Lung (tissue), 12 donors: ENCODE data around the gene MICA. TPM values are rescaled to one million over a fixed set of nuclear protein-coding genes. Genes with fewer than 3 reads are reported as not detected.
"Not testable (repeated sequence)": the region's sequence is repeated elsewhere in the genome, so short reads cannot be mapped to it uniquely, and the experiment has no call there.

Experiments used
- ATAC-seq: fragments of 200-7000 bp; cut with Tn5 transposase; one replicate; pipeline ENCODE4 v1.9.1; 2020; ENCODE audit warnings: moderate number of reproducible peaks; ENCODE audit not compliant: insufficient read depth, low FRiP score
- DNase-seq, 3 donors: peaks; one replicate each; pipeline ENCODE4 v3.0.0-alpha.2; 2013 to 2017
- H3K27ac ChIP-seq, 2 donors: one replicate each; pipeline ENCODE4 v1.5.1; 2013; ENCODE audit warnings: mild to moderate bottlenecking in 2 of 2, moderate library complexity in 2 of 2, control low read depth in 1 of 2, inconsistent platforms in 1 of 2, low read depth in 1 of 2, low read length in 1 of 2
- H3K27me3 ChIP-seq, 3 donors: one replicate each; pipeline ENCODE4 v1.5.1; 2013; ENCODE audit warnings: low read length in 2 of 3; ENCODE audit not compliant: control insufficient read depth in 3 of 3, insufficient read depth in 3 of 3
- H3K36me3 ChIP-seq, 4 donors: one replicate each; pipeline ENCODE4 v1.5.1; 2013; ENCODE audit warnings: low read length in 4 of 4, mild to moderate bottlenecking in 1 of 4, moderate library complexity in 1 of 4; ENCODE audit not compliant: control insufficient read depth in 4 of 4, insufficient read depth in 4 of 4
- H3K4me1 ChIP-seq, 5 donors: one replicate each; pipeline ENCODE4 v1.5.1; 2013; ENCODE audit warnings: low read length in 5 of 5, mild to moderate bottlenecking in 2 of 5, moderate library complexity in 1 of 5; ENCODE audit not compliant: control insufficient read depth in 5 of 5, insufficient read depth in 5 of 5
- H3K4me3 ChIP-seq: one replicate; pipeline ENCODE4 v1.5.1; 2013; ENCODE audit warnings: mild to moderate bottlenecking, control low read depth, moderate library complexity
- H3K9ac ChIP-seq, 2 donors: one replicate each; pipeline ENCODE4 v1.5.1; 2013; ENCODE audit warnings: low read length in 2 of 2, control low read depth in 1 of 2; ENCODE audit not compliant: insufficient read depth in 1 of 2
- H3K9me3 ChIP-seq, 4 donors: one replicate each; pipeline ENCODE4 v1.5.1; 2013; ENCODE audit warnings: low read length in 3 of 4, mild to moderate bottlenecking in 1 of 4, moderate library complexity in 1 of 4; ENCODE audit not compliant: control insufficient read depth in 4 of 4, insufficient read depth in 3 of 4
- WGBS, 2 donors: extraction: QIAGEN DNeasy Blood & Tissue Kit; methylation state at CpG; one replicate each; pipeline ENCODE4 v1.1.7; 2013; 5-methylcytosine and 5-hydroxymethylcytosine counted together
- polyA plus RNA-seq, 2 donors: library from polyadenylated mRNA; stranded (reverse); fragments of 200-250 nt; gene quantifications; one replicate each; pipeline ENCODE4 v1.2.1, GENCODE V29; 2013
- total RNA-seq, 2 donors: library from RNA; depleted of rRNA in 1 of 2; stranded (reverse); fragments of >200 nt in 1 of 2; gene quantifications; one replicate each; pipeline ENCODE4 v1.2.1, GENCODE V29; 2014 to 2021
- TF ChIP-seq, protein P1 (sequence below): IDR thresholded peaks from 2 replicates; pipeline ENCODE4 v1.5.1; 2012; ENCODE audit warnings: mild to moderate bottlenecking; ENCODE audit errors: control extremely low read depth, extremely low read depth
- donor health status: control.
- donor health status: control.
- donor health status: Bipolar disorder and iron deficiency.
- donor health status: healthy.
- donor health status: DM: yes; HTN: yes; CAD: no.

Gene MICA
- total and polyA plus RNA-seq, 4 donors: 16.5 to 48.2 (median 27.8) TPM

DNA sequence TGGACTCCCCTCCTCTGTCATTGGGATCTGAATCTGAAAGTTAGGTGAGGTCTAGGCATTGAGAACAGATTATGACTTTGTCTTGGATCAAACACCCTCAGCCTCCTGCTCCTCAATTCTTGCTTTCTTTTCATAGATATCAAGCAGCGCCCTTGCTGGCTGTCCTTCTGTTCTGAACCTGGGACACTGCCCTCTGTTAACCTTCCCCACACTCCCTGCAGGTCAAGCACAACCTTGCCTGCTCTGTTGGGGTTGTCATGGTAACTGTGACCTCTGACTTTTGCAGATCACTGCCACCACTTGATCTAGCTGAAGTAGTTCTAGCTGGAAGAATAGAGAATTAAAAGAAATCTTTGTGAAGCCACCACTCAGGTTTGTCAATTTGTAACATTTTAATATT lies 16.4 kb upstream of the MICA start:
- Histone ChIP-seq H3K4me3 (no peak overlapping the region), H3K9me3 (peaks cover 0 to 3% (median 0%) of the 10 kb centered on the region in 4 donors), H3K9ac (no peak overlapping the region), H3K27me3 (no peaks in the 10 kb centered on the region), H3K36me3 (peaks cover 0 to 2% (median 0%) of the 10 kb centered on the region in 4 donors), H3K4me1 (peaks cover 0 to 9% (median 0%) of the 10 kb centered on the region in 5 donors), H3K27ac (peak overlapping the region in 1 of 2 donors; percentile 40)
- ATAC-seq (no peak), DNase-seq (no peak)
- TF ChIP-seq, protein P1, sequence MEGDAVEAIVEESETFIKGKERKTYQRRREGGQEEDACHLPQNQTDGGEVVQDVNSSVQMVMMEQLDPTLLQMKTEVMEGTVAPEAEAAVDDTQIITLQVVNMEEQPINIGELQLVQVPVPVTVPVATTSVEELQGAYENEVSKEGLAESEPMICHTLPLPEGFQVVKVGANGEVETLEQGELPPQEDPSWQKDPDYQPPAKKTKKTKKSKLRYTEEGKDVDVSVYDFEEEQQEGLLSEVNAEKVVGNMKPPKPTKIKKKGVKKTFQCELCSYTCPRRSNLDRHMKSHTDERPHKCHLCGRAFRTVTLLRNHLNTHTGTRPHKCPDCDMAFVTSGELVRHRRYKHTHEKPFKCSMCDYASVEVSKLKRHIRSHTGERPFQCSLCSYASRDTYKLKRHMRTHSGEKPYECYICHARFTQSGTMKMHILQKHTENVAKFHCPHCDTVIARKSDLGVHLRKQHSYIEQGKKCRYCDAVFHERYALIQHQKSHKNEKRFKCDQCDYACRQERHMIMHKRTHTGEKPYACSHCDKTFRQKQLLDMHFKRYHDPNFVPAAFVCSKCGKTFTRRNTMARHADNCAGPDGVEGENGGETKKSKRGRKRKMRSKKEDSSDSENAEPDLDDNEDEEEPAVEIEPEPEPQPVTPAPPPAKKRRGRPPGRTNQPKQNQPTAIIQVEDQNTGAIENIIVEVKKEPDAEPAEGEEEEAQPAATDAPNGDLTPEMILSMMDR: no peak
- 80 to 91% methylated on average over 1 of the region's 1 CpG for WGBS, 2 donors

DNA sequence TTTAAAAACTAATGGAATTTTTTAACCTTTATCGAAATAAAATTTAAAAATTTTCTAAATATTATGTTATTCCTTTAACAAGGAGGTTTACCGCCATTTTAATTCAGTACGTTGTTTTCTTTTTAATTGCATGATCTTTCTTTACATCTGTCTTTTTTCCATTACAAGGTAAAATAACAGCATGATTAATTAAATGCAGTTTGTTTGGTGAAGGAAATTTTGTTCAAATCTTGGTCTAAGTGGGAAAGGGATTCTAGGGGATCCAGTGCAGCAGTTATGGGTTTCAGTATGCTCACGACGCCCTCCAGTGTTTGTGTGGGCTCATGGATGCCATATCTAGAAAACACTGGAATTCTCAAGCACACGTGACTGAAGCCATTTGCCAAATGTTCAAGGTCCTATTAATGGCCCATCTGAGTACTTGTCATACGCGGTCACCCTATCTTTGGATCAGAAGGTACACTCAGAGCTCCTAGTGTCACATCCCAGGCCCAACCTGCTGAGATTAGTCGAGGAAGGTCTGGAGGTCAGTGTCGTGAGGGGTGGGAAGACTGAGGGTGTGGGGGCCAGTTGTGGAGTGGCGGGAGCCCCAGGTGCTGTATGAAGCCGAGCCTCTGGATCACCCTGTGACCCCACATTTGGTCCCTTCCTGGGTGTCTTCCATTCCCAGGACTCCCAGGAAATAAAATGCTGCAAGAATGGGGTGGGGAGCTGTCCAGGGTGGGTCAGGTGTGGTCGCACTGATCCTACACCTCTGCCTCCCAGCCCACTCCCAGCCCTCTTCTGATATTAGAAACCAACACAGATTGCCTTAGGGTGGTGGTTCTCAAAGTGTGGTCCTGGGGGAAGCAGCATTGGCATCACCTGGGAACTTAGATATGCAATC lies 14.2 kb upstream of the MICA start:
- WGBS, 2 donors: 62 to 67% methylated on average over 3 to 4 of the region's 13 CpGs
- DNase-seq: not testable (repeated sequence)

DNA sequence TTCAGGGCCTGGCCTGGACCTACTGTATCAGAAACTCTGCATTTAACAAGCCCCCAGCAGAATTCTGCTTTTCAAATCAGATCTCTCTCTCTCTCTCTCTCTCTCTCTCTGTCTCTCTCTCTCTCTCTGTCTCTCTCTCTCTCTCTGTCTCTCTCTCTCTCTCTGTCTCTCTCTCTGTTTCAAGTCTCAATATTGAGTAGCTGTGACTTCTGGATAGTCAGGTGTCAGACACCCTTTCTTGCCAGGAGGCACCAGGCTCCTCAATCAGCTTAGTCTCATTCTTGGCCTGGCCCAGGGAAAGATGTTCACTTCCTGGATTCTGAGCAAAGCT lies 13.6 kb upstream of the MICA start:
- not testable (repeated sequence) for H3K27ac ChIP-seq, H3K9me3 ChIP-seq, H3K36me3 ChIP-seq, DNase-seq, H3K4me3 ChIP-seq, ATAC-seq, H3K27me3 ChIP-seq, H3K4me1 ChIP-seq, H3K9ac ChIP-seq

More for the DNA sequence above, 14.2 kb upstream of the MICA start:
- not testable (repeated sequence) for H3K27me3 ChIP-seq, H3K9ac ChIP-seq, H3K9me3 ChIP-seq, H3K27ac ChIP-seq, H3K4me3 ChIP-seq, H3K4me1 ChIP-seq, H3K36me3 ChIP-seq
- ATAC-seq: peak; percentile 57

DNA sequence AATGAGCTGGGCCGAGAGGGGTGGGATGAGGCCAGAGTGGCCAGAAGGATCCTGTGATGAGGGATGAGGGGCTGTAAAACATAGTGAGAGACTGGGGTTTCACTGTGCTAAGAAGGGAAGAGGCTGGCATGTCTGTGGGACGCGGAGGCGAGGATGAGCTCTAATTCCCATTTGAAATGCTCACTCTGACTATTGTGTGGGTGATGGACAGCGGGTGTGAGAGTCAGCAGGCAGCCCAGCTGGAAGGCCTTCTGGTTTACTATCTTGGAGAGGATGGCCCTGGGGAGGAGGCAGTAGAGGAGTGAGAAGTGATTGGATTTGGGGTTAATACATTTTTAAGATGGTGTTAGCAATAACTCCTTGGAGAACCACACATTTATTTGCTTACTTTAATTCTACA lies 9.5 kb upstream of the MICA start:
- H3K36me3 ChIP-seq: peaks cover 0 to 12% (median 0%) of the 10 kb centered on the region in 4 donors
- ATAC-seq (no peak), DNase-seq (no peak)
- no peaks in the 10 kb centered on the region for H3K4me1 ChIP-seq
- no peak overlapping the region for H3K9ac ChIP-seq
- H3K27ac ChIP-seq: no peak overlapping the region
- no peaks in the 10 kb centered on the region for H3K9me3 ChIP-seq
- peaks cover 0 to 2% (median 0%) of the 10 kb centered on the region in 3 donors for H3K27me3 ChIP-seq
- WGBS, 2 donors: 78 to 90% methylated on average over 5 of the region's 5 CpGs
- H3K4me3 ChIP-seq: no peak overlapping the region
- TF ChIP-seq, protein P1: no peak
